Daoy (cell line): ENCODE data around the gene LDAH. TPM values are rescaled to one million over a fixed set of nuclear protein-coding genes. Genes with fewer than 3 reads are reported as not detected.
"Not testable (repeated sequence)": the region's sequence is repeated elsewhere in the genome, so short reads cannot be mapped to it uniquely, and the experiment has no call there.

Source experiments
- DNase-seq: peaks from one replicate; pipeline ENCODE4 v3.0.0-alpha.2; 2015; ENCODE audit warnings: low read depth
- total RNA-seq: library from RNA; depleted of rRNA; stranded (reverse); fragments of >200 nt; shearing (Covaris generic); gene quantifications from 2 replicates; pipeline ENCODE4 v1.2.3, GENCODE V29; 2014; rRNA removed

LDAH gene
- total RNA-seq = 15.7 and 24.5 TPM in 2 replicates

GRCh38 chr2:20822535-20823490 is at the start of gene LDAH:
Gene LDAH, minus strand, starts transcription at chr2:20823101. Its CDS starts 21,638 bp downstream, at chr2:20801463.
- DNase-seq = peak; percentile 95

GRCh38 chr2:20868377-20868776 is 45.5 kb upstream of the LDAH start:
- no peak for DNase-seq

GRCh38 chr2:20862850-20863249 is 39.9 kb upstream of the LDAH start:
- no peak for DNase-seq

- DNase-seq = no peak
These were observed 32.6 kb upstream of the LDAH start for GRCh38 chr2:20855456-20855855.

GRCh38 chr2:20852670-20853069 is 29.8 kb upstream of the LDAH start:
- DNase-seq = no peak

GRCh38 chr2:20852139-20852538 is 29.2 kb upstream of the LDAH start:
- DNase-seq = no peak

- DNase-seq = no peak
These were observed 21.3 kb upstream of the LDAH start for GRCh38 chr2:20844246-20844645.

GRCh38 chr2:20839052-20839451 is 16.2 kb upstream of the LDAH start:
- DNase-seq = no peak

GRCh38 chr2:20838016-20838415 is 15.1 kb upstream of the LDAH start:
- DNase-seq = no peak

GRCh38 chr2:20836521-20836920 is 13.6 kb upstream of the LDAH start:
- no peak for DNase-seq

- no peak for DNase-seq
These were observed 11.4 kb upstream of the LDAH start for GRCh38 chr2:20834331-20834730.

- no peak for DNase-seq
These were observed 9.7 kb upstream of the LDAH start for GRCh38 chr2:20832606-20833005.

GRCh38 chr2:20829861-20830260 is 7.0 kb upstream of the LDAH start:
- no peak for DNase-seq

GRCh38 chr2:20823917-20824316 is 1.0 kb upstream of the LDAH start:
- DNase-seq = no peak

GRCh38 chr2:20818820-20819219 is 4.1 kb downstream of the LDAH start:
- DNase-seq = no peak

GRCh38 chr2:20815216-20815615 is 7.7 kb downstream of the LDAH start:
- DNase-seq = no peak

GRCh38 chr2:20812779-20813178 is 10.1 kb downstream of the LDAH start:
- no peak for DNase-seq

- DNase-seq = no peak
These were observed 16.6 kb downstream of the LDAH start for GRCh38 chr2:20806286-20806685.

- no peak for DNase-seq
These were observed 18.9 kb downstream of the LDAH start for GRCh38 chr2:20803974-20804373.

- no peak for DNase-seq
These were observed 19.6 kb downstream of the LDAH start for GRCh38 chr2:20803226-20803682.

- no peak for DNase-seq
These were observed 25.8 kb downstream of the LDAH start for GRCh38 chr2:20797096-20797495.

- no peak for DNase-seq
These were observed 26.5 kb downstream of the LDAH start for GRCh38 chr2:20796374-20796791.

- DNase-seq = not testable (repeated sequence)
These were observed 29.0 kb downstream of the LDAH start for GRCh38 chr2:20793944-20794343.
